PFSK-1 (cell line): Measurements from ENCODE around the gene CSNK1G2.

ENCODE experiments used
- FOXP2 ChIP-seq: optimal IDR thresholded peaks from 2 replicates; pipeline ENCODE3; 2011; ENCODE audit warnings: borderline replicate concordance, control low read depth, inconsistent platforms; ENCODE audit not compliant: insufficient read depth; ENCODE audit errors: extremely low read length, extremely low read depth
- POLR2AphosphoS5 ChIP-seq: IDR thresholded peaks from 2 replicates; pipeline ENCODE4 v1.6.1; 2012; ENCODE audit warnings: low read depth, mild to moderate bottlenecking, control low read depth, low read length, moderate library complexity
- REST ChIP-seq, 2 experiments: IDR thresholded peaks; 2 replicates each; pipeline versions ENCODE4 v1.6.1 to v1.8.0; 2011 to 2012; ENCODE audit warnings: low read depth in 2 of 2, low read length in 2 of 2, control low read depth in 1 of 2, inconsistent platforms in 1 of 2, mild to moderate bottlenecking in 1 of 2, moderate library complexity in 1 of 2; ENCODE audit not compliant: insufficient read depth in 1 of 2
- SIN3A ChIP-seq: IDR thresholded peaks from 2 replicates; pipeline ENCODE4 v1.6.1; 2012; ENCODE audit warnings: mild to moderate bottlenecking, low read length, moderate library complexity, borderline replicate concordance; ENCODE audit not compliant: insufficient read depth
- TAF1 ChIP-seq: IDR thresholded peaks from 2 replicates; pipeline ENCODE4 v1.6.1; 2012; ENCODE audit warnings: low read length, control low read depth, borderline replicate concordance; ENCODE audit not compliant: insufficient read depth

GRCh38 chr19:2010135-2010668 lies 69.2 kb downstream of the CSNK1G2 start:
- TF ChIP-seq REST (IDR thresholded peaks at IDR 0.05; ENCODE audit: insufficient read depth in 1 of 2, low read depth in 2 of 2, low read length in 2 of 2), result no peak
- no peak for TF ChIP-seq TAF1
- no peak for TF ChIP-seq POLR2AphosphoS5
- no peak for TF ChIP-seq SIN3A
- no peak for TF ChIP-seq FOXP2
